Mesendoderm (in vitro differentiated cells): Measurements from ENCODE around the gene L1TD1.
A peak's percentile ranks its signal among the peaks of the same experiment; 100 is the strongest.

ENCODE experiments used
- DNase-seq: peaks from one replicate; pipeline ENCODE4 v3.0.0; 2013
- H2AK5ac ChIP-seq: 2 replicates; pipeline ENCODE4 v1.6.1; 2013; ENCODE audit warnings: low read length, inconsistent platforms
- H2BK120ac ChIP-seq: 2 replicates; pipeline ENCODE4 v1.6.1; 2013; ENCODE audit warnings: low read depth, mild to moderate bottlenecking, low read length, moderate library complexity, mixed read lengths
- H2BK15ac ChIP-seq: replicated peaks from 2 replicates; pipeline ENCODE4 v1.6.1; 2013; ENCODE audit warnings: low read depth, mild to moderate bottlenecking, moderate library complexity
- H2BK5ac ChIP-seq: 2 replicates; pipeline ENCODE4 v1.6.1; 2013; ENCODE audit warnings: low read length, inconsistent platforms
- H3K18ac ChIP-seq: 2 replicates; pipeline ENCODE4 v1.6.1; 2013; ENCODE audit warnings: mild to moderate bottlenecking, low read length, mixed read lengths
- H3K23ac ChIP-seq: one replicate; pipeline ENCODE4 v1.6.1; 2013; ENCODE audit warnings: low read length
- H3K27ac ChIP-seq: 2 replicates; pipeline ENCODE4 v1.5.1; 2013; ENCODE audit warnings: low read depth, mild to moderate bottlenecking, inconsistent platforms, low read length, moderate library complexity
- H3K27me3 ChIP-seq: 2 replicates; pipeline ENCODE4 v1.6.1; 2013; ENCODE audit warnings: low read length, control low read depth, mild to moderate bottlenecking, inconsistent platforms; ENCODE audit not compliant: insufficient read depth, poor library complexity
- H3K36me3 ChIP-seq: 2 replicates; pipeline ENCODE4 v1.6.1; 2013; ENCODE audit warnings: low read length, inconsistent platforms; ENCODE audit not compliant: control insufficient read depth, insufficient read depth
- H3K4ac ChIP-seq: one replicate; pipeline ENCODE4 v1.6.1; 2013; ENCODE audit warnings: low read depth, mild to moderate bottlenecking, low read length, moderate library complexity
- H3K4me1 ChIP-seq: 2 replicates; pipeline ENCODE4 v1.6.1; 2013; ENCODE audit warnings: low read depth, low read length, inconsistent platforms; ENCODE audit not compliant: control insufficient read depth
- H3K4me2 ChIP-seq: 2 replicates; pipeline ENCODE4 v1.6.1; 2013; ENCODE audit warnings: low read length
- H3K4me3 ChIP-seq: 2 replicates; pipeline ENCODE4 v1.5.1; 2013; ENCODE audit warnings: mild to moderate bottlenecking, low read length
- H3K56ac ChIP-seq: one replicate; pipeline ENCODE4 v1.6.1; 2013; ENCODE audit warnings: low read length
- H3K79me1 ChIP-seq: 2 replicates; pipeline ENCODE4 v1.6.1; 2013; ENCODE audit warnings: low read length, inconsistent platforms
- H3K79me2 ChIP-seq: 2 replicates; pipeline ENCODE4 v1.6.1; 2013; ENCODE audit warnings: mild to moderate bottlenecking, low read length; ENCODE audit not compliant: control insufficient read depth, insufficient read depth
- H3K9ac ChIP-seq: 2 replicates; pipeline ENCODE4 v1.6.1; 2013; ENCODE audit warnings: low read length, inconsistent platforms
- H4K5ac ChIP-seq: one replicate; pipeline ENCODE4 v1.6.1; 2013; ENCODE audit warnings: low read length
- H4K8ac ChIP-seq: one replicate; pipeline ENCODE4 v1.6.1; 2013; ENCODE audit warnings: low read depth, mild to moderate bottlenecking, control low read depth, low read length, moderate library complexity
- WGBS: extraction: QIAGEN DNeasy Blood & Tissue Kit; methylation state at CpG from one replicate; pipeline ENCODE4 v1.1.7; 2013; ENCODE audit warnings: low lambda C conversion rate, missing lambda C conversion rate; ENCODE audit not compliant: insufficient coverage; ENCODE audit errors: extremely low coverage; 5-methylcytosine and 5-hydroxymethylcytosine counted together

The L1TD1 gene

GRCh38 chr1:62208087-62208486 is 13.4 kb downstream of the L1TD1 start:
- Histone ChIP-seq H3K4me3 (no peak overlapping the region), H3K9ac (no peak overlapping the region), H3K4ac (no peak overlapping the region), H4K5ac (no peak overlapping the region), H3K18ac (no peak overlapping the region), H3K56ac (no peak overlapping the region), H2BK15ac (no peak overlapping the region), H3K79me1 (peaks cover 14% of the 10 kb centered on the region), H3K4me2 (no peak overlapping the region), H2BK120ac (no peak overlapping the region), H4K8ac (no peak overlapping the region), H3K27me3 (no peaks in the 10 kb centered on the region), H3K27ac (no peak overlapping the region), H3K23ac (no peak overlapping the region), H2AK5ac (no peak overlapping the region), H3K36me3 (peaks cover 23% of the 10 kb centered on the region), H2BK5ac (no peak overlapping the region), H3K79me2 (peaks cover 22% of the 10 kb centered on the region), H3K4me1 (no peaks in the 10 kb centered on the region)
- no CpG with 5 or more reads among the region's 5 CpGs for whole genome bisulfite sequencing
- no peak for DNase-seq

GRCh38 chr1:62208970-62209369 is 14.3 kb downstream of the L1TD1 start:
- H2BK5ac ChIP-seq = no peak overlapping the region
- no peak for DNase-seq
- no CpG with 5 or more reads among the region's 1 CpG for whole genome bisulfite sequencing
- no peak overlapping the region for H3K18ac ChIP-seq
- no peak overlapping the region for H4K5ac ChIP-seq
- no peak overlapping the region for H3K4ac ChIP-seq
- no peak overlapping the region for H3K23ac ChIP-seq
- H3K27ac ChIP-seq = no peak overlapping the region
- peak overlapping the region; percentile 44 for H4K8ac ChIP-seq
- no peak overlapping the region for H2AK5ac ChIP-seq
- H3K27me3 ChIP-seq = no peaks in the 10 kb centered on the region
- no peak overlapping the region for H3K4me3 ChIP-seq
- no peak overlapping the region for H3K4me2 ChIP-seq
- peaks cover 14% of the 10 kb centered on the region for H3K79me1 ChIP-seq
- no peak overlapping the region for H3K56ac ChIP-seq
- no peak overlapping the region for H2BK15ac ChIP-seq
- H3K36me3 ChIP-seq = peaks cover 23% of the 10 kb centered on the region
- H3K79me2 ChIP-seq = peaks cover 15% of the 10 kb centered on the region
- H3K4me1 ChIP-seq = no peaks in the 10 kb centered on the region
- H2BK120ac ChIP-seq = no peak overlapping the region
- H3K9ac ChIP-seq = no peak overlapping the region

- no peak for DNase-seq
- Histone ChIP-seq H3K36me3 (peaks cover 18% of the 10 kb centered on the region), H3K9ac (no peak overlapping the region)
Measured at GRCh38 chr1:62209931-62210595, 15.4 kb downstream of the L1TD1 start.

GRCh38 chr1:62210960-62211359 is 16.3 kb downstream of the L1TD1 start:
- no peak overlapping the region for H3K56ac ChIP-seq
- H4K8ac ChIP-seq = no peak overlapping the region
- peaks cover 18% of the 10 kb centered on the region for H3K36me3 ChIP-seq
- no peak overlapping the region for H3K4me2 ChIP-seq
- no peak overlapping the region for H3K27ac ChIP-seq
- H3K4me1 ChIP-seq = no peaks in the 10 kb centered on the region
- no peak overlapping the region for H3K4me3 ChIP-seq
- H2AK5ac ChIP-seq = no peak overlapping the region
- no CpG with 5 or more reads among the region's 1 CpG for WGBS
- H3K79me2 ChIP-seq = peaks cover 5% of the 10 kb centered on the region
- no peak overlapping the region for H3K23ac ChIP-seq
- H3K9ac ChIP-seq = no peak overlapping the region
- H3K4ac ChIP-seq = no peak overlapping the region
- no peak overlapping the region for H3K18ac ChIP-seq
- no peak overlapping the region for H2BK120ac ChIP-seq
- H4K5ac ChIP-seq = no peak overlapping the region
- no peak overlapping the region for H2BK5ac ChIP-seq
- no peak overlapping the region for H2BK15ac ChIP-seq
- peaks cover 10% of the 10 kb centered on the region for H3K79me1 ChIP-seq
- no peak for DNase-seq
- H3K27me3 ChIP-seq = no peaks in the 10 kb centered on the region

More at GRCh38 chr1:62209931-62210595, 15.4 kb downstream of the L1TD1 start:
- Histone ChIP-seq H3K79me2 (peaks cover 8% of the 10 kb centered on the region), H2AK5ac (no peak overlapping the region), H2BK5ac (no peak overlapping the region), H3K23ac (no peak overlapping the region), H3K79me1 (peaks cover 10% of the 10 kb centered on the region), H4K8ac (no peak overlapping the region), H4K5ac (no peak overlapping the region), H3K4me3 (no peak overlapping the region), H3K4me1 (no peaks in the 10 kb centered on the region), H3K27ac (no peak overlapping the region), H2BK15ac (no peak overlapping the region), H3K4ac (no peak overlapping the region), H2BK120ac (no peak overlapping the region), H3K27me3 (no peaks in the 10 kb centered on the region), H3K4me2 (no peak overlapping the region), H3K18ac (no peak overlapping the region), H3K56ac (no peak overlapping the region)
- no CpG with 5 or more reads among the region's 1 CpG for WGBS

GRCh38 chr1:62212411-62212810 is 17.8 kb downstream of the L1TD1 start:
- H2AK5ac ChIP-seq = no peak overlapping the region
- no peak overlapping the region for H3K4ac ChIP-seq
- no peak overlapping the region for H2BK5ac ChIP-seq
- H4K8ac ChIP-seq = no peak overlapping the region
- peaks cover 5% of the 10 kb centered on the region for H3K79me2 ChIP-seq
- H3K4me3 ChIP-seq = no peak overlapping the region
- no peaks in the 10 kb centered on the region for H3K4me1 ChIP-seq
- peaks cover 10% of the 10 kb centered on the region for H3K79me1 ChIP-seq
- H3K56ac ChIP-seq = no peak overlapping the region
- no peak overlapping the region for H2BK15ac ChIP-seq
- WGBS = no CpG with 5 or more reads among the region's 6 CpGs
- no peaks in the 10 kb centered on the region for H3K27me3 ChIP-seq
- H3K23ac ChIP-seq = no peak overlapping the region
- no peak overlapping the region for H3K18ac ChIP-seq
- peaks cover 18% of the 10 kb centered on the region for H3K36me3 ChIP-seq
- H3K27ac ChIP-seq = no peak overlapping the region
- no peak overlapping the region for H2BK120ac ChIP-seq
- no peak for DNase-seq
- no peak overlapping the region for H3K9ac ChIP-seq
- H3K4me2 ChIP-seq = no peak overlapping the region
- no peak overlapping the region for H4K5ac ChIP-seq
